Activated T-cell treated with anti-CD3 and anti-CD28 coated beads, Interleukin-2, amount 50 U/mL, for 4 hours (primary cell): Measurements from ENCODE around the gene SH3TC1. TPM values are rescaled to one million over a fixed set of nuclear protein-coding genes. Genes with fewer than 3 reads are reported as not detected.

Source experiments
- ATAC-seq, 2 donors: fragments of 200-7000 bp; cut with Tn5 transposase; one replicate each; pipeline ENCODE4 v1.10.0; 2021
- DNase-seq: peaks from one replicate; pipeline ENCODE4 v3.0.0-alpha.2; 2020
- H3K27me3 Mint-ChIP-seq: one replicate; pipeline ENCODE4 v1.8.0; 2021; ENCODE audit warnings: low read depth, mixed read lengths
- H3K36me3 Mint-ChIP-seq: one replicate; pipeline ENCODE4 v1.8.0; 2022; ENCODE audit warnings: mixed read lengths; ENCODE audit not compliant: insufficient read depth
- H3K4me1 Mint-ChIP-seq: one replicate; pipeline ENCODE4 v1.8.0; 2021; ENCODE audit warnings: low read depth, mixed read lengths
- H3K4me3 Mint-ChIP-seq: one replicate; pipeline ENCODE4 v1.8.0; 2021; ENCODE audit warnings: mild to moderate bottlenecking, moderate library complexity, mixed read lengths
- H3K9me3 Mint-ChIP-seq: one replicate; pipeline ENCODE4 v1.8.0; 2021; ENCODE audit warnings: mixed read lengths
- total RNA-seq, 3 donors: library from RNA; stranded (reverse); gene quantifications; one replicate each; pipeline ENCODE4 v1.2.1, GENCODE V29; 2021

SH3TC1 gene
- total RNA-seq, 3 donors from 2014 or later: 3.0 to 8.8 (median 4.0) TPM

DNA sequence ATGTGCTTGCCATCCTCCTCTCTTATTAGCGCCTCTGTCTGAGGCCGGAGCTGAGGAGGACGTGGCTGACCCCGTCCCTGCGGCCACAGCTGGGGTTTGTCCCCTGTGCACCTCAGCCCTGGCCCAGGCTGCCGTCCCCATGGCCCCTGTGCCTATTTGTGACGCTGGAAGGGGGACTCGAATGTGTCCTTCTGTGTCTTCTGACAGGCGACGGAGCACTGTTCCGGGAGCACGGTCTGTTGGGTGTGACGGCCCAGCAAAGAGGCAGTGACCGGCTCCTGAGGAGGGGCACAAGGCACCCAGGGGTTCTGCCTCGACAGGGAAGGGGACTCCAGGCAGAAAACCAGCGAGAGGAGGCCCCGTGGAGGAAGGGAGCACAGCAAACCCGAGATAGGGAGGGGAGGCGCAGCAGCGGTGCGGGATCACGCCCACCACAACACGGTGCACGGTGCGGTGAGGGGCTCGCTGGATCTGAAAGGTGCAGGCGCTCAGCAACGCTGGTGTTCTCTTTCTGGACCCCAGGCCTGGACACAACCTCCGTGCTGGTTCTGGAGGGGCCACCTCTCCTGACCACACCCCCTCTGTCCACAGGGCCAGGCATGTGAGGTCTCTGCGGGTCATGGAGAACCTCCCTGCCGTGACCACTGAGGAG, 5.6 kb downstream of the SH3TC1 start:
- DNase-seq: no peak
- no peak for ATAC-seq
- H3K9me3 Mint-ChIP-seq: no peaks in the 10 kb centered on the region
- H3K4me3 Mint-ChIP-seq: no peak overlapping the region
- H3K27me3 Mint-ChIP-seq: no peaks in the 10 kb centered on the region
- H3K36me3 Mint-ChIP-seq: peaks cover 7% of the 10 kb centered on the region
- peaks cover 31% of the 10 kb centered on the region for H3K4me1 Mint-ChIP-seq

DNA sequence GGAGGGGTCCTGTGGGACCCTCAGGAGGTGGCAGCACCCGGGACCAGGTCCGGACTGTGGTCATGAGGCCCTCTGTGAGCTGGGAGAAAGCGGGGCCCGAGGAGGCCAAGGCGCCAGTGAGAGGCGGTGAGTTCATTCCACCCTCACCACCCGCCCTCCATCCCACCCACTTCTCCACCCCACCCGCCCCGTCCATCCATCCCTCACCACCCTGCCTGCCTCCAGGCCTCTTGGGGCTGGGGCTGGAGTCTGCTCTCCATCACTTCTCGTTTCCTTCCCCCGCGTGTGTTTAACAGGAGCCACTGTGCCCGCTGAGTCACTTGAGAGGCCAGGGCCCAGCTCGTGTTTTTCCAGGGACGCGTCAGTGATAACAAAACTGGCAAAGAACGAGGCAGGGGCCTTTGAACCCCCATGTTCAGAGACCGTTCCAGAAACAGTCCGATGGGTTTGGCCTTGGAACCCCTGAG, 6.2 kb downstream of the SH3TC1 start:
- Mint-ChIP-seq H3K27me3 (no peaks in the 10 kb centered on the region), H3K36me3 (peaks cover 7% of the 10 kb centered on the region), H3K4me3 (no peak overlapping the region), H3K4me1 (peaks cover 27% of the 10 kb centered on the region), H3K9me3 (no peaks in the 10 kb centered on the region)
- ATAC-seq (no peak), DNase-seq (no peak)

DNA sequence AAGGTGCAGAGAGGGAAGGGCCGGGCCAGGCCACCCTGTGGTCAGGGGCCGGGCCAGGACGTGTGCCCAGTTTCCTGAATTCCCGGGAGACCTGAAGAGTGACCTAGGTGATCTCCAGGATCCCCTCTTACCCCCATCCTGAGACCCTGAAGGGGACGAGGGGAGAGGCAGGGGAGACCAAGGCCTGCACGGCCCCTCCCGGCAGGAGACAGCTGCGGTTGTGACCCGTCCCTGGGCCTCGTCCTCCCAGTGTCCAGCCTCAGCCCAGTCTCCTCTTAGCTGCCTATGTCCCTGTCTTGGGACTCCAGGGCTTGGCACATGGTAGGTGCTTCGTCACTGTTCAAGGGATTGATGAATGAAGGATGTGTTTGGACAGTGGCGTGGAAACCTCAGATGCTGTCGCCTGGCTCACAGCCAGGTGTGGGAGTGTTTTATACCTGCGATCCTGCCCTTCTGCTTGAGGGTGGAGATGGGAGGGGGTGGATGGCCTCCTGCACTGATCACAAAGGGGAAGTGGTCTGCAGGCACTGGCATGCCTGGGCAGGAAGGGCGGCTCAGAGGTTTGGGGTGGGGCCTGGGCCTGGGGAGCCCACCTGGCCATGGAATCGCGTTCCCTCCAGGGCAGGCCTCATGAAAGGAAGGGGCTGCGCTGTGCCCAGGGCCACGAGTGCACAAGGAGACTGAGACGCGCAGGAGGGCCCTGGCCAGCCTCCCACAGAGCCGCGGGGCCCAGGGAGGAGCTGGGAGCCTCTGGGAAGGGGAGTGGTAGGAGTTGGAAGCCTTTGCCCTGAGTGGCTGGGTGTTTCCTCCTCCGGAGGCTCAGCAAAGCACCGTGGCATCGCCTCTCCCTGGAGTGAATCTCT, 6.9 kb downstream of the SH3TC1 start:
- Mint-ChIP-seq H3K4me1 (peaks cover 20% of the 10 kb centered on the region), H3K27me3 (no peaks in the 10 kb centered on the region), H3K9me3 (no peaks in the 10 kb centered on the region), H3K36me3 (peaks cover 7% of the 10 kb centered on the region), H3K4me3 (no peak overlapping the region)
- DNase-seq (no peak), ATAC-seq (no peak)

DNA sequence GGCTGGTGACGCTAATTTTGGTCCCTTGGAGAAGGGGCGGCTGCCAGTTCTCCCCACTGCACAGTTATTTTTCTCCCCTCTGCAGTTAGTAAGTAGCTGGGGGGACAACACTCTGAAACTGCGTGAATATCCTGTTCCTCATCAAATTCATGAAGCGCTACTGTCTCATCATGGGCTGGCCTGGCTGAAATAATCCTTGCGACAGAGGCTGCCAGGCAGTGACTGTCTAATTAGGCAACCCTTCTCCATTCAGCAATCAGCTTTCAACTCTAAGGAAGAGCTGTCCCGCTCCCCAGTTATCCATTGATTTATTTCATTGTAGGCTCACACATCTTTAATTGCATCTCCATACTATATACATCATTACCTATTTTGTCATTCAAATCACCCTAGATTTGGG, 8.2 kb downstream of the SH3TC1 start:
- DNase-seq (no peak), ATAC-seq (no peak)
- no peaks in the 10 kb centered on the region for H3K9me3 Mint-ChIP-seq
- peaks cover 6% of the 10 kb centered on the region for H3K4me1 Mint-ChIP-seq
- H3K27me3 Mint-ChIP-seq: no peaks in the 10 kb centered on the region
- peaks cover 7% of the 10 kb centered on the region for H3K36me3 Mint-ChIP-seq
- H3K4me3 Mint-ChIP-seq: no peak overlapping the region

DNA sequence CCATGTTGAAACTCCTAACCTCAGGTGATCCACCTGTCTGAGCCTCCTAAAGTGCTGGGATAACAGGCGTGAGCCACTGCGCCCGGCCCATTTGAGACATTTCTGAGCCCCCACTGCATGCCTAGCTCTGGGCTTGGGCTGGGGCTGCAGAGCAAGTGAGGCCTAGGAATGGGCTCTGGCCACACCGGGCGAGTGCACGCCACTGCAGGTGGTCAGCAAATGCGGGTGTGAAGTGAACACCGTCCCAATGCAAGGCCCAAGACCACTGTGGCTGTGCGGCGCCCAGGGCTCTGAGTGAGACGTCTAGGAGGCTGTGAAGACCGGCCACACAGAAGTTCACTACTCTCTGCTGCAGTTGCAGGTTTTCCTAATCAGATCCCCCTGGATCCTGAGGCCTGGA, 9.5 kb downstream of the SH3TC1 start:
- no peak overlapping the region for H3K4me3 Mint-ChIP-seq
- DNase-seq (no peak), ATAC-seq (no peak)
- H3K9me3 Mint-ChIP-seq: no peaks in the 10 kb centered on the region
- H3K27me3 Mint-ChIP-seq: no peaks in the 10 kb centered on the region
- H3K36me3 Mint-ChIP-seq: peaks cover 7% of the 10 kb centered on the region
- peaks cover 2% of the 10 kb centered on the region for H3K4me1 Mint-ChIP-seq

DNA sequence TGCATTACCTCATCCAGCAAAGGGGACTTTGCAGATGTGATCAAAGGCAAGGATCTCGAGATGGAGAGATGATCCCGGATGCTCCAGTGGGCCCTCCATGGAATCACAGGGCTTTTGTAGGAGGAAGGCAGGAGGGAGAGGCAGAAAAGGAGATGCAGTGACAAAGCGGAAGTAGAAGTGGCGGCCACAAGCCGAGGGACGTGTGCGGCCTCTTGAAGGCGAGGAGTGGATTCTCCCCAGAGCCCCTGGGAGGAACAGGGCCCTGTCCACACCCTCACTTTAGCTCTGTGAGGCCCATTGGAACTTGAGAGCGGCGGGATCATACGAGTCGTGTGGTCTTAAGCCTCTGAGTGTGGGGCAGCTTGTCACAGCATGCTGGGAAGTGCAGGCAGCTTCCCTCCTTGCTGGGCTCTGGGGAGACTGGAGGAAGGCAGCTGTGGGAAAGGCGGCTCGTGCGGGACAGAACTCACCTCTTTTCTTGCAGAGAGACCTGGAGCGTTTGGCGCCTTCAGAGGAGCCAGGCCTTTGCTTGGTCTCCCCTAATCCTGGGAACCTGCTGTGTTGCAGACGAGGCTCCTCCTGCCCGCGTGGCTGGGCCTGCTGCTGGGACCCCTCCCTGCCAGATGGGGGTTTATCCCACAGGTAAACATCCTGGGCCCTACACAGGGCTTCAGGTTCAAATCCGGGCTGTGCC, 10.2 kb downstream of the SH3TC1 start:
- H3K27me3 Mint-ChIP-seq: no peaks in the 10 kb centered on the region
- peaks cover 2% of the 10 kb centered on the region for H3K4me1 Mint-ChIP-seq
- no peak for ATAC-seq
- no peaks in the 10 kb centered on the region for H3K9me3 Mint-ChIP-seq
- H3K4me3 Mint-ChIP-seq: no peak overlapping the region
- no peak for DNase-seq
- peaks cover 7% of the 10 kb centered on the region for H3K36me3 Mint-ChIP-seq

DNA sequence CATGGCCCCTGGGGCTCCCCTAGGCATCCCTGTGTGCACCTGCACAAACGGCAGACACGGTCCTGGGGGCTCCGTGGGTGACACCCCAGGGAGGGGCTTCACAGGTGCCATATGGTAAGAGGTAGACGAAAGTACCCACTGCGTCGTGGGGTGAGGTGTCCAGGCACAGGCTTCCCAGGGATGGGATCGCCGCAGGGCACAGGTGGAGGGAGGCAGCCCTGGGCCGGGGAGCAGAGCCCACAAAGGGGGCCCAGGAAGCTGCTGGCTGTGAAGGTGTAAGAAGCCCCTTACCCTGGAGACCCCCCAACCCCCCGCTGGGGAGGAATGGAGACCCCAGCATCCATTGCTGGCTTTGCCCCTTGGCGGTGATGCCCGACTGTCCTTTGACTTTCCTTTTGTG, 10.9 kb downstream of the SH3TC1 start:
- Mint-ChIP-seq H3K9me3 (no peaks in the 10 kb centered on the region), H3K4me1 (peaks cover 2% of the 10 kb centered on the region), H3K36me3 (peaks cover 7% of the 10 kb centered on the region), H3K4me3 (no peak overlapping the region), H3K27me3 (no peaks in the 10 kb centered on the region)
- no peak for ATAC-seq
- DNase-seq: no peak

DNA sequence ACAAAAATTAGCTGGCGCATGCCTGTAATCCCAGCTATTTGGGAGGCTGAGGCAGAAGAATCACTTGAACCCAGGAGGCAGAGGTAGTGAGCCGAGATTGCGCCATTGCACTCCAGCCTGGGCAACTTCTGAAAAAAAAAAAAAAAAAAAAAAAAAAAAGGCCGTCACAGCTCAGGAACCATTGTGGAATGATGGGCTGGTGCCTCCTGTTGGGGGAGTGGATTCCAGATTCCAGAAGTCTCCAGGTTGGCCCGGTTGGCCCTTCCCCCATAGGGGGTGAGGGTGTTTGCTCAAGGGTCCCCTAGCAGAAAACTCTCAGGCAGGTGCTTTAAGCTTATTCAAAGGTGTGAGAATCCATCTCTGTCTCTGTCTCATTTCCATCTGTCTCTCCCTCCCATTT, 11.5 kb downstream of the SH3TC1 start:
- peaks cover 2% of the 10 kb centered on the region for H3K4me1 Mint-ChIP-seq
- DNase-seq (no peak), ATAC-seq (no peak)
- peaks cover 7% of the 10 kb centered on the region for H3K36me3 Mint-ChIP-seq
- no peaks in the 10 kb centered on the region for H3K9me3 Mint-ChIP-seq
- H3K27me3 Mint-ChIP-seq: no peaks in the 10 kb centered on the region
- no peak overlapping the region for H3K4me3 Mint-ChIP-seq

DNA sequence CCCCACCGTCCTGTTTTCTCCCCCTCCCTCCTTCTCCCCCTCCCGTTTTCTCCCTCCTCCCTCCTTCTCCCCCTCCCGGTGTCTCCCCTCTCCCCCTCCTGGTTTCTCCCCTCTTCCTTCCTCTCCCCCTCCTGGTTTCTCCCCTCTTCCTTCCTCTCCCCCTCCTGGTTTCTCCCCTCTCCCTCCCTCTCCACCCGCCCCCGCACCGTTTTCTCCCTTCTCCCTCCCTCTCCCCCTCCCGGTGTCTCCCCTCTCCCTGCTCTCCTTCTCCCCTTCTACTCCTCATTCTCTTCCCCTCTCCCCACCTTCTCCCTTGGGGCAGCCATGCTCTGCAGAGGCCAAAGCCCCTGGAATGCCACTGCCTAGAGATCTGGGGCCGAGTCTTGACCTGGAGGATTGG, 12.2 kb downstream of the SH3TC1 start:
- DNase-seq (no peak), ATAC-seq (no peak)
- no peak overlapping the region for H3K4me3 Mint-ChIP-seq
- no peaks in the 10 kb centered on the region for H3K9me3 Mint-ChIP-seq
- H3K36me3 Mint-ChIP-seq: peaks cover 7% of the 10 kb centered on the region
- H3K4me1 Mint-ChIP-seq: no peaks in the 10 kb centered on the region
- no peaks in the 10 kb centered on the region for H3K27me3 Mint-ChIP-seq

DNA sequence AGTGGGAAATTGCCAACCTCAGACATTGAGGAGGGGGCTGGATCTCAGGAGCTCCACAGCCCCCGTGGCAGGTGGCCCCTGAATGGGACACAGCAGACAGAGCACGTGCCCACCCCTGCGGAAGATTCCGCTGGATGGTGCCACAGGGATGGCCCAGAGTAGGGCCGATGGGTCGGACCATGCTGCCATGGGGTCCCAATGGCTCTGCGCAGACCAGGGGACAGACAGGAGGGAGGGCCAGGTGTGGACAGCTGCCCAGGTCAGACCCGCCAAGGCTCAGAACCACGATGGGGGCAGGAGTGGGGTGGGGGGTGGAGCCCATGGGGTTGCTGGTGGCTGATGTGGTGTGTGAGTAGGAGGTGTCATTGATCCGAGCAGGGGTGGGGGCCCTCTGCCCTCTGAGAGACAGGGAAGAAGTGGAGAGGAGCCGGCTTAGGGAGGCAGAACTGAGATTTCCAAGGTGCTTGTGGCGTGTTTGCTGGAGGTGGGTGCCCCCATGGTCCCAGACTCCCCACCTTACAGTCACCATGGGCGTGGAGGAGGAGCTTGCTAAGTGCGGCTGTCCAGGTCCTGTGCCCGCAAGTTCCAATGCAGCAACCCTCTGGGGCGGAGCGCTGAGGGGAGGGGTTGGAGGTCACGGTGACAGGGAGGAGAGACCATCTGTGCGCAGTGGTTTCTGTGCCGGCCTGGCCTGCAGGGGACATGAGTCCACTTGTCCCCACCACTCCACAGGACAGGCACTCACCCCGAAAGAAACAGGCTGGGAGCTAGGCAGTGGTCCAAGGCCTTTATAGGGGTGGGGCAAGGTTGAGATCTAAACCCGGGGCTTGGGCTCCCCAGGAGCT, 12.9 kb downstream of the SH3TC1 start:
- Mint-ChIP-seq H3K27me3 (no peaks in the 10 kb centered on the region), H3K36me3 (peaks cover 7% of the 10 kb centered on the region), H3K9me3 (no peaks in the 10 kb centered on the region), H3K4me1 (no peaks in the 10 kb centered on the region), H3K4me3 (no peak overlapping the region)
- DNase-seq (no peak), ATAC-seq (no peak)

DNA sequence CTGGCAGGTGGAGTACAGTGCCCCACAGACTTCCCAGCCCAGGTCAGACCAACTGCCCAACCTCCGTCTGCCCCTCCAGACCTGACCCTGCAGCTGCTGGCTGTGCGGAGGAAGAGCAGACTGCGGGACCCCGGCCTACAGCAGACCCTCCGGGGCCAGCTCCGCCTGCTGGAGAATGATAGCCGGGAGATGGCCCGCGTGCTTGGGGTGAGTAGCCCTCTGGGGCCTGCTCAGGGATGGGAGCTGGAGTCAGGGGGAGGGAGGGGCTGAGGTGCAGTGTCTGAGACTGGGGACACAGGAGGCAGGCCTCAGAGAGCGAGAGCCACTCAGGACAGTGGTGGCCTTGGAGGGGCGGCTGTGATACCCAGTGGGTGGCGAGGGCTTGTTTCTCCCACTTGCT, 13.5 kb downstream of the SH3TC1 start:
- H3K36me3 Mint-ChIP-seq: peaks cover 2% of the 10 kb centered on the region
- no peak for DNase-seq
- no peak for ATAC-seq
- H3K9me3 Mint-ChIP-seq: no peaks in the 10 kb centered on the region
- H3K27me3 Mint-ChIP-seq: no peaks in the 10 kb centered on the region
- H3K4me1 Mint-ChIP-seq: no peaks in the 10 kb centered on the region
- H3K4me3 Mint-ChIP-seq: no peak overlapping the region

DNA sequence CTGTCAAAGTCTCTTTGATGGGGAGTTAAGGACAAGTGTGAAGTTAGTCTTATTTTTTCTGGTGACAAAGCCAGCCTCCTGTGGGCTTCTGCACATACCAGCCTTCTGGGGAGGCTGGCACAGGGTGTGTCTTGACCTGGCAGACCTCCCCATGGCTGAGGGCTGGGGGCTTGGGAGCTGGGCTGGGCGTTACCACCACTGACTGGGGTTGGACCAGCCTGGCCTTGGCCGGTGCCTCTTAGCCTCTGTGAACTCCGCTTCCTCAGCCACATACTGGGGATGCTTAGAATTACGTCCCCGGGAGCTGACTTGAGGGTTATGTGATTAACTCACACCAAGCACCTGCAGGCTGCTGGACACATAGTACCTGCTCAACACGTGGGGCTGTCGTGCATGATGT, 14.0 kb downstream of the SH3TC1 start:
- ATAC-seq (no peak), DNase-seq (no peak)
- no peaks in the 10 kb centered on the region for H3K9me3 Mint-ChIP-seq
- H3K4me1 Mint-ChIP-seq: no peaks in the 10 kb centered on the region
- no peak overlapping the region for H3K4me3 Mint-ChIP-seq
- H3K36me3 Mint-ChIP-seq: peaks cover 2% of the 10 kb centered on the region
- no peaks in the 10 kb centered on the region for H3K27me3 Mint-ChIP-seq

DNA sequence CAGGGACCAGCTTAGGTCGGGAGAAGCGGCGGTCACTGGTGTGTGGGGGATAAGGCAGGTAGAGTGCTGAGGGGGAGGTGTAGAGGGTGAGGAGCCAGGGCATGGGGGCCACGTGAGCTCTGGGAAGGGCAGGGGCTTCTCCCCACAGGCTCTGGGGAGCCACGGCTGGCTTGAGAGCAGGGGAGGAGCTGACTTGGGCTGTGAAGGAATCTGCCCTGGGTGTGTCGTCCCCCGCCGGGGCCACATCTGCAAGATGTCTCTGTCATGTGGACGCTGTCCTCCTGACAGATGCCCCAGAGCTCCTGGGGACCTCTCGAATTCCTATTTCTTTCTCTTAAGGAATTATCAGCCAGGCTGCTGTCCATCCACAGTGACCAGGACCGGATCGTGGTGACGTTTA, 15.0 kb downstream of the SH3TC1 start:
- no peaks in the 10 kb centered on the region for H3K9me3 Mint-ChIP-seq

DNA sequence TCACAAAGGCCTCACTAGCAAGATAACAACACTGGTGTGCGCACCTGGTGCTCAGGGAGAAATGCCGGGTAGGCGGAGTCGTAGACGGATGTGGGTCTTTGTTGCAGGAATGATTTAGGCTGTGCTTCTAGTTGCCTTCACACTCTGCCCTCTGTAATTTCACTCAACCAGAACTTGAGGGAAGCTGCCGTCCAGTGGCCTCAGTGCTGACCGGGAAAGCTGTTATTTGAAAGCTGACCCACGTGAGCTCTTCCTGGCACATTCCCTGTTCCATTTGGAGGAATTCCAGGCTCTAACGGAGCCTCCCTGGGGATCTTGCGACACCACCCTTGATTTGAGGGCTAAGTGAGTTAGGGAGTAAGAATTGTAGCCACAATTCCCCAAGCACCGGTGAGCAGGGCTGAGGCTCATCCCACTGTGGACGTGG, 15.9 kb downstream of the SH3TC1 start:
- Mint-ChIP-seq H3K9me3 (no peaks in the 10 kb centered on the region), H3K4me3 (no peak overlapping the region), H3K27me3 (no peaks in the 10 kb centered on the region), H3K4me1 (peaks cover 2% of the 10 kb centered on the region), H3K36me3 (peaks cover 6% of the 10 kb centered on the region)
- DNase-seq: no peak
- no peak for ATAC-seq

More for the DNA sequence above, 15.0 kb downstream of the SH3TC1 start:
- Mint-ChIP-seq H3K4me1 (no peaks in the 10 kb centered on the region), H3K36me3 (peaks cover under 1% of the 10 kb centered on the region), H3K27me3 (no peaks in the 10 kb centered on the region), H3K4me3 (no peak overlapping the region)
- DNase-seq (no peak), ATAC-seq (no peak)
